Natural killer cell treated with Interleukin-12 subunit alpha and Interleukin-12 subunit beta and Interleukin-15 and Interleukin-18, amount 100 ng/mL, for 72 hours (primary cell): ENCODE data around the gene RRM1. TPM values are rescaled to one million over a fixed set of nuclear protein-coding genes. Genes with fewer than 3 reads are reported as not detected.

ENCODE experiments used
- ATAC-seq, 2 donors: fragments of 150-1000 bp; cut with Tn5 transposase in 1 of 2; sonication (Bioruptor Pico), chemical (Tn5 transposase) in 1 of 2; 2 replicates each; pipeline ENCODE4 v1.10.0; 2021
- DNase-seq: peaks from one replicate; pipeline ENCODE4 v3.0.0; 2022; ENCODE audit warnings: low spot score
- H3K27ac Mint-ChIP-seq, 2 donors: 1 replicate in 1 of 2; 2 replicates in 1 of 2; pipeline ENCODE4 v1.8.0; 2022; ENCODE audit warnings: mixed read lengths in 2 of 2, mild to moderate bottlenecking in 1 of 2, moderate library complexity in 1 of 2
- H3K27me3 Mint-ChIP-seq, 2 donors: 1 replicate in 1 of 2; 2 replicates in 1 of 2; pipeline ENCODE4 v1.8.0; 2022; ENCODE audit warnings: mixed read lengths in 2 of 2
- H3K36me3 Mint-ChIP-seq: one replicate; pipeline ENCODE4 v1.8.0; 2022; ENCODE audit warnings: mixed read lengths
- H3K4me1 Mint-ChIP-seq, 2 donors: 1 replicate in 1 of 2; 2 replicates in 1 of 2; pipeline ENCODE4 v1.8.0; 2022; ENCODE audit warnings: low read depth in 2 of 2, mixed read lengths in 2 of 2, mild to moderate bottlenecking in 1 of 2
- H3K4me3 Mint-ChIP-seq: one replicate; pipeline ENCODE4 v1.8.0; 2022; ENCODE audit warnings: mixed read lengths
- H3K9me3 Mint-ChIP-seq: 2 replicates; pipeline ENCODE4 v1.8.0; 2022; ENCODE audit warnings: mixed read lengths
- total RNA-seq, 2 donors: library from RNA; stranded (reverse); gene quantifications; one replicate each; pipeline ENCODE4 v1.2.3, GENCODE V29; 2022

Gene RRM1
- total RNA-seq, 2 donors from 2014 or later: 109 to 181 TPM

GRCh38 chr11:4090258-4090657, 4.3 kb upstream of the RRM1 start:
- H3K4me3 Mint-ChIP-seq: peak overlapping the region; percentile 23
- H3K9me3 Mint-ChIP-seq: no peaks in the 10 kb centered on the region
- no peak for DNase-seq
- H3K27me3 Mint-ChIP-seq: no peaks in the 10 kb centered on the region
- peak overlapping the region; percentile 1 to 61 for H3K27ac Mint-ChIP-seq
- H3K4me1 Mint-ChIP-seq: peaks cover 44 to 55% of the 10 kb centered on the region in 2 donors
- ATAC-seq: no peak
- H3K36me3 Mint-ChIP-seq: peaks cover 14% of the 10 kb centered on the region

DNA sequence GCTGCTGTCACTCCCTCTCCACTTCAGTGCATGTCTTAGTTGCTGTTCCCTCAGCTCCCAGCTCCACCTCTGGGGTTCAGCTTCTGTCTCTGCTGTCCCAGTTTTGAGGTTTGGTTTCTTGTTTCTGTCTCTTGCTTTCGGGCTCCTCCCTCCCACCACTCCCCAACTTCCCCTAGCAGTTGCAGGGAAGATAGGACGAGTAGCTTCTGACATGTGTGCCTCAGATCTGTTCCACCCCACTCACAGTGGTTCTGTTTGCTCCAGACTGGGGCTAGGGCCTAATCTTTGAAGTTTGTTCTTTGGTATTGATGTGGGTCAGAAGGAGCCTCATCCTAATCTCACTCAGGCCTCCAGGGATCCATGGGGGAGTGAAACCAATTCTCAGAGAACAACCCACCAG, 2.6 kb upstream of the RRM1 start:
- H3K4me3 Mint-ChIP-seq: no peak overlapping the region
- peaks cover 46 to 55% of the 10 kb centered on the region in 2 donors for H3K4me1 Mint-ChIP-seq
- H3K27me3 Mint-ChIP-seq: no peaks in the 10 kb centered on the region
- DNase-seq (no peak), ATAC-seq (no peak)
- no peak overlapping the region for H3K27ac Mint-ChIP-seq
- H3K9me3 Mint-ChIP-seq: no peaks in the 10 kb centered on the region
- H3K36me3 Mint-ChIP-seq: peaks cover 14% of the 10 kb centered on the region

DNA sequence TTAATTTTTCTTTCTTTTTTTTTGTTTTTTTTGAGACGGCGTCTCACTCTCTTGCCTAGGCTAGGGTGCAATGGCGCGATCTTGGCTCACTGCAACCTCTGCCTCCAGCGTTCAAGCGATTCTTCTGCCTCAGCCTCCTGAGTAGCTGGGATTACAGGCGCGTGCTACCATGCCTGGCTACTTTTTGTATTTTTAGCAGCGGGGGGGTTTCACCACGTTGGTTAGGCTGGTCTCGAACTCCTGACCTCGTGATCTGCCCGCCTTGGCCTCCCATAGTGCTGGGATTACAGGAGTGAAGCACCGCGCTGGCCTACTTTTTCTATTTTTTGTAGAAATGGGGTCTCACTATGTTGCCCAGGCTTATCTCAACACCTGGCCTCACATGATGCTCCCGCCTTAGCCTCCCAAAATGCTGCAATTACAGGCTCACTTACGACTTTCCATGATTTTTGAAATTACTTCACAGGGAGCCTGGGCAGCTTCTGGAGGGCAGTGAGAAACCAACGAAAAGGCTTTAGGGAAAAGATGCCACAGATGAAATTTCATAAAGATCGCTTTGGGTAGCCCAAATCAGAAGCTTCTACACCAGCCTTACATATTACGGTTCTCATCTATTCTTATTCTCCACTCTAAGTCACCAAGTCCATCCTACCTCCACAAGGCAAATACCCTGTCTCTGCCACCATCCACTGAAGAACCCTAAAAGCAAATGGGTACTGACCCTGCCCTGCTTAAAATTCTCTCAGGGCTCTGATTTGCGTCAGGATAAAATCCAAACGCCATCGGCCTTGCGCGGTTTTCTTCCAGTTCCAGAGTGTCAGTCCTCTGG, 866 bp upstream of the RRM1 start:
- ATAC-seq (no peak), DNase-seq (no peak)
- H3K27me3 Mint-ChIP-seq: no peaks in the 10 kb centered on the region
- H3K27ac Mint-ChIP-seq: peak overlapping the region; percentile 94 to 98
- peaks cover 46 to 48% of the 10 kb centered on the region in 2 donors for H3K4me1 Mint-ChIP-seq
- H3K36me3 Mint-ChIP-seq: peaks cover 8% of the 10 kb centered on the region
- peak overlapping the region; percentile 97 for H3K4me3 Mint-ChIP-seq
- H3K9me3 Mint-ChIP-seq: no peaks in the 10 kb centered on the region

DNA sequence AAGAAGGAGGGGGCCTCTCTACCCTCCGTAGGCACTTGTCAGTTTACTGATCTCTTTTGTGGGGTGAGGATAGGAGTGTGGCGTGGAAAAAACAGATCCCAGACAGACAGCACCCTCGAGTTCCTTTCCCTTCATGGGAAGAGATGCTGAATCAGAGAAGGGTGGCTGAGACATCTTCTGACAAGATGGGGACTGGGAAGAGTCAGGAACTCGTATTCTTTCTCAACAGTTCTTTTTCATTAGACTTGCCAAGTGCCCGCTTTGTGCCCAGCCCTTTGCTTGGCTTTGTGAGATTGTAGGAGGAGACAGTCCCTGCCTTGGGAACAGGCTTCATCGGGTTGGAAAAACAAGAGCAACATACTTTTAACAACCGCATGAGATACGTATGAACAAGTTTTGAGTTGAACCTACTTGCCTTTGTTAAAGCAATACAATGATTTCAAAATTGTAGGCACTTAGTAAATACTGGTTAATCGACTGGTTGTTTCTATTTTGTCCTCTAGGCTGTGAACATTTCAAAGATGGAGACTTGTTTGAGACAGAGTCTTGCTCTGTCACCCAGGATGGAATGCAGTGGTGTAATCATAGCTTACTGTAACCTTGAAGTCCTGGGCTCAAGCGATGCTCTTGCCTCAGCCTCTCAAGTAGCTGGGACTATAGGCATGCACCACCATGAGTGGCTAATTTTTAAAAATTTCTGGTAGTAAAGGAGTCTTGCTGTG, 1.1 kb downstream of the RRM1 start:
- Mint-ChIP-seq H3K27ac (peak overlapping the region; percentile 94 to 98), H3K9me3 (no peaks in the 10 kb centered on the region), H3K27me3 (no peaks in the 10 kb centered on the region), H3K36me3 (peaks cover 11% of the 10 kb centered on the region), H3K4me1 (peaks cover 42 to 49% of the 10 kb centered on the region in 2 donors), H3K4me3 (peak overlapping the region; percentile 97)
- ATAC-seq: no peak
- no peak for DNase-seq

DNA sequence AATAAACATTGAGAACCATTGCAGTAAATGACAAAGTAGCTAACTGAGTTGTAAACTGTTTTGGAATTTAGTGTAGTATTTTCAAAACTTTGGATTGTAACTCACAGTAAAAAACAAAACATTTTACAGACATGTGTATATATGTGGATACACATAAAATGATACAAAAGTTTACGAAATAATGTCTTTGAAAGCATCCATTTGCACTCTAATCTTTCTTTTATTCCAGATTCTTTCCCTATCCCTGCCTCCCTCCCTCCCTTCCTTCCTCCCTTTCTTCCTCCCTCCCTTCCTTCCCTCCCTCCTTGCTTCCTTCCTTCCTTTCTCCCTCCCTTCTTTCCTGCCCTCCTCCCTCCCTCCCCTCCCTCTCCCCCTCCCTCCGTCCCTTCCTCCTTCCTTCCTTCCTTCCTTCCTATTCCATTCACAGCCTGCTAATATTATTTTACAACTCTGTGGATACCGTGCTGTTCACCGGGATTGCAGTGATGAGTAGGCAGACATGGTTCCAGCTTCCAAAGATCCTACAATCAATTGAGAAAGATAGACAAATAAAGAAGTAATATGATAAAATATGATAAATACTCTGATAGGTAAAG, 3.5 kb downstream of the RRM1 start:
- DNase-seq (no peak), ATAC-seq (no peak)
- Mint-ChIP-seq H3K4me3 (no peak overlapping the region), H3K9me3 (no peaks in the 10 kb centered on the region), H3K4me1 (peaks cover 35 to 47% of the 10 kb centered on the region in 2 donors), H3K27ac (no peak overlapping the region), H3K27me3 (no peaks in the 10 kb centered on the region), H3K36me3 (peaks cover 23% of the 10 kb centered on the region)

DNA sequence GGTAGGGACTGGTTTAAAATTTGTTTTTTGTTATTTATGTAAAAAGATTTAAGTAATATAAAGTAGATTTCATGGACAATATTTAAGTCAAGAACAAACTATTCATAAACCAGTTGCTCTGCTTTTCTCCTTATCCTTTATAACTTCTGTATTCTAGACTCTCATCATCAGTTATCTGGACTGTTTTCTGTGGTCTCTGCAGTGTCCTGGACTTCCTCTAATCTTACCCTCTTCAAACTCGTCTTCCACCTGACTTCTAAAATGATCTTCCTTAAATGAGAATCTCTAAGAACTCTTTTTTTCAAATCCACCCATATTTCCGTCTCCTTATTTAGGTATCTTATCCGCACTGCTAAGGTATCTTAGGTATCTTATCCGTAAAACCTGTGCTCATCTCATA, 8.1 kb downstream of the RRM1 start:
- Mint-ChIP-seq H3K9me3 (no peaks in the 10 kb centered on the region), H3K36me3 (peaks cover 18% of the 10 kb centered on the region), H3K4me3 (no peak overlapping the region), H3K27ac (no peak overlapping the region), H3K4me1 (peaks cover 14 to 27% of the 10 kb centered on the region in 2 donors), H3K27me3 (no peaks in the 10 kb centered on the region)
- ATAC-seq (no peak), DNase-seq (no peak)

GRCh38 chr11:4103269-4103668, 8.7 kb downstream of the RRM1 start:
- Mint-ChIP-seq H3K4me3 (no peak overlapping the region), H3K27me3 (no peaks in the 10 kb centered on the region), H3K4me1 (peaks cover 13 to 27% of the 10 kb centered on the region in 2 donors), H3K27ac (no peak overlapping the region), H3K9me3 (no peaks in the 10 kb centered on the region), H3K36me3 (peaks cover 21% of the 10 kb centered on the region)
- ATAC-seq (no peak), DNase-seq (no peak)

- H3K4me3 Mint-ChIP-seq: no peak overlapping the region
- ATAC-seq (no peak), DNase-seq (no peak)
- H3K27me3 Mint-ChIP-seq: no peaks in the 10 kb centered on the region
- peaks cover 15% of the 10 kb centered on the region for H3K36me3 Mint-ChIP-seq
- no peaks in the 10 kb centered on the region for H3K9me3 Mint-ChIP-seq
- H3K27ac Mint-ChIP-seq: no peak overlapping the region
- H3K4me1 Mint-ChIP-seq: peaks cover 2 to 8% of the 10 kb centered on the region in 2 donors
Observed at GRCh38 chr11:4105916-4106315, 11.3 kb downstream of the RRM1 start.

GRCh38 chr11:4111834-4112233, 17.2 kb downstream of the RRM1 start:
- H3K36me3 Mint-ChIP-seq: peaks cover 29% of the 10 kb centered on the region
- peaks cover 0 to 2% of the 10 kb centered on the region in 2 donors for H3K4me1 Mint-ChIP-seq
- ATAC-seq: no peak
- no peak for DNase-seq
- H3K9me3 Mint-ChIP-seq: no peaks in the 10 kb centered on the region
- H3K4me3 Mint-ChIP-seq: no peak overlapping the region
- no peak overlapping the region for H3K27ac Mint-ChIP-seq
- no peaks in the 10 kb centered on the region for H3K27me3 Mint-ChIP-seq

- H3K36me3 Mint-ChIP-seq: peaks cover 27% of the 10 kb centered on the region
- H3K4me3 Mint-ChIP-seq: no peak overlapping the region
- no peak overlapping the region for H3K27ac Mint-ChIP-seq
Observed at GRCh38 chr11:4115128-4115527, 20.5 kb downstream of the RRM1 start.

GRCh38 chr11:4118107-4118506, 23.5 kb downstream of the RRM1 start:
- Mint-ChIP-seq H3K4me3 (no peak overlapping the region), H3K4me1 (peaks cover 10% of the 10 kb centered on the region in 2 donors), H3K27ac (peak overlapping the region; percentile 26 to 49), H3K27me3 (no peaks in the 10 kb centered on the region), H3K9me3 (no peaks in the 10 kb centered on the region), H3K36me3 (peaks cover 22% of the 10 kb centered on the region)
- ATAC-seq (peak in 1 of 2 donors; percentile 27), DNase-seq (no peak)

More at GRCh38 chr11:4115128-4115527, 20.5 kb downstream of the RRM1 start:
- DNase-seq (no peak), ATAC-seq (no peak)
- H3K9me3 Mint-ChIP-seq: no peaks in the 10 kb centered on the region
- H3K4me1 Mint-ChIP-seq: peaks cover 10% of the 10 kb centered on the region in 2 donors
- H3K27me3 Mint-ChIP-seq: no peaks in the 10 kb centered on the region

DNA sequence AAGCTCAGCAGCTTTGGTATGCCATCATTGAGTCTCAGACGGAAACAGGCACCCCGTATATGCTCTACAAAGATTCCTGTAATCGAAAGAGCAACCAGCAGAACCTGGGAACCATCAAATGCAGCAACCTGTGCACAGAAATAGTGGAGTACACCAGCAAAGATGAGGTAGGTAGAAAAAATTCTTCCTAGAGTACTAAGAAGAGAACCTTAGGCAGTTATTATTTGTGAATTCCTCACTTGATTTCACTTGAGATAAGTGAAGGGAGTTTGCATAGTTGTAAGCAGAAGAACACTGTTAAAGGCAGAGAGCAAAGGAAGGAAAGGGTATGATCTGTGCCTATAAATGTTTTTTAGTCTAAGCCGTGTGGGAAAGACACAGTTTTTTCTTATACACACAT, 28.6 kb downstream of the RRM1 start:
- H3K4me3 Mint-ChIP-seq: no peak overlapping the region
- no peaks in the 10 kb centered on the region for H3K27me3 Mint-ChIP-seq
- no peak overlapping the region for H3K27ac Mint-ChIP-seq
- no peaks in the 10 kb centered on the region for H3K9me3 Mint-ChIP-seq
- H3K4me1 Mint-ChIP-seq: peaks cover 1 to 6% of the 10 kb centered on the region in 2 donors
- DNase-seq (no peak), ATAC-seq (no peak)
- H3K36me3 Mint-ChIP-seq: peaks cover 49% of the 10 kb centered on the region

DNA sequence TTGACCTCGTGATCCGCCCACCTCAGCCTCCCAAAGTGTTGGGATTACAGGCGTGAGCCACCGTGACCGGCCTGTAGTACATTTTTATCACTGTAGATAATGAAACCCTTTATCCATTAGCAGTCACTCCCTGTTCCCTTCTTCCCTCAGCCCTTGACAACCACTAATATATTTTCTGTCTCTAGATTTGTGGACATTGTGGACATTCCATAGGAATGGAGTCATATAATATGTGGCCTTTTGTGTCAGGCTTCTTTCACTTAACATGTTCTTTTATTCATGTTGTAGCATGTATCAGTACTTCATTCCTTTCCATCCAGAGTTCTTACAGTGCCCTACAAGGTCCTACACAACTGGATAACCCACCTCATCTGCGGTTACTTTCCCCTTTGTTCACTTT, 30.5 kb downstream of the RRM1 start:
- no peaks in the 10 kb centered on the region for H3K27me3 Mint-ChIP-seq
- no peak overlapping the region for H3K4me3 Mint-ChIP-seq
- peaks cover 54% of the 10 kb centered on the region for H3K36me3 Mint-ChIP-seq
- peaks cover 0 to 4% of the 10 kb centered on the region in 2 donors for H3K4me1 Mint-ChIP-seq
- H3K9me3 Mint-ChIP-seq: no peaks in the 10 kb centered on the region
- H3K27ac Mint-ChIP-seq: no peak overlapping the region
- ATAC-seq: no peak
- DNase-seq: no peak

- ATAC-seq: no peak
- Mint-ChIP-seq H3K9me3 (no peaks in the 10 kb centered on the region), H3K4me1 (peaks cover 0 to 4% of the 10 kb centered on the region in 2 donors), H3K27ac (no peak overlapping the region), H3K36me3 (peaks cover 45% of the 10 kb centered on the region), H3K27me3 (no peaks in the 10 kb centered on the region), H3K4me3 (no peak overlapping the region)
- no peak for DNase-seq
Observed at GRCh38 chr11:4127357-4127756, 32.8 kb downstream of the RRM1 start.
